ENCODE data around the gene ADCK2.
"Not testable (repeated sequence)": the region's sequence is repeated elsewhere in the genome, so short reads cannot be mapped to it uniquely, and the experiment has no call there.

DNA sequence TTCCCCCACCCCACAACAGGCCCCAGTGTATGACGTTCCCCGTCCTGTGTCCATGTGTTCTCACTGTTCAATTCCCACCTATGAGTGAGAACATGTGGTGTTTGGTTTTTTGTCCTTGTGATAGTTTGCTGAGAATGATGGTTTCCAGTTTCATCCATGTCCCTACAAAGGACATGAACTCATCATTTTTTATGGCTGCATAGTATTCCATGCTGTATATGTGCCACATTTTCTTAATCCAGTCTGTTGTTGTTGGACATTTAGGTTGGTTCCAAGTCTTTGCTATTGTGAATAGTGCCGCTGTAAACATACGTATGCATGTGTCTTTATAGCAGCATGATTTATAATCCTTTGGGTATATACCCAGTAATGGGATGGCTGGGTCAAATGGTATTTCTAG lies 36.0 kb downstream of the ADCK2 start:
- TF ChIP-seq ESRRA (IDR thresholded peaks at IDR 0.05; ENCODE audit: low read length); SP1 (IDR thresholded peaks at IDR 0.05; ENCODE audit: low read depth, low read length); SPI1 (IDR thresholded peaks at IDR 0.05; ENCODE audit: borderline replicate concordance, insufficient read depth, low read depth, low read length); ATF7 (IDR thresholded peaks at IDR 0.05; ENCODE audit: low read depth); POLR2A (IDR thresholded peaks at IDR 0.05; ENCODE audit: low read depth, low read length): not testable (repeated sequence)
- TF ChIP-seq, protein P1, sequence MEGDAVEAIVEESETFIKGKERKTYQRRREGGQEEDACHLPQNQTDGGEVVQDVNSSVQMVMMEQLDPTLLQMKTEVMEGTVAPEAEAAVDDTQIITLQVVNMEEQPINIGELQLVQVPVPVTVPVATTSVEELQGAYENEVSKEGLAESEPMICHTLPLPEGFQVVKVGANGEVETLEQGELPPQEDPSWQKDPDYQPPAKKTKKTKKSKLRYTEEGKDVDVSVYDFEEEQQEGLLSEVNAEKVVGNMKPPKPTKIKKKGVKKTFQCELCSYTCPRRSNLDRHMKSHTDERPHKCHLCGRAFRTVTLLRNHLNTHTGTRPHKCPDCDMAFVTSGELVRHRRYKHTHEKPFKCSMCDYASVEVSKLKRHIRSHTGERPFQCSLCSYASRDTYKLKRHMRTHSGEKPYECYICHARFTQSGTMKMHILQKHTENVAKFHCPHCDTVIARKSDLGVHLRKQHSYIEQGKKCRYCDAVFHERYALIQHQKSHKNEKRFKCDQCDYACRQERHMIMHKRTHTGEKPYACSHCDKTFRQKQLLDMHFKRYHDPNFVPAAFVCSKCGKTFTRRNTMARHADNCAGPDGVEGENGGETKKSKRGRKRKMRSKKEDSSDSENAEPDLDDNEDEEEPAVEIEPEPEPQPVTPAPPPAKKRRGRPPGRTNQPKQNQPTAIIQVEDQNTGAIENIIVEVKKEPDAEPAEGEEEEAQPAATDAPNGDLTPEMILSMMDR (IDR thresholded peaks at IDR 0.05 in 2 of 3, conservative IDR thresholded peaks at IDR 0.05 in 1 of 3; ENCODE audit: control insufficient read depth in 2 of 3, extremely low read depth in 1 of 3, insufficient read depth in 1 of 3, low read depth in 3 of 3, low read length in 3 of 3), result not testable (repeated sequence)

Measured in GM12878 (cell line).